Measurements from ENCODE around the gene ATP11A. TPM values are rescaled to one million over a fixed set of nuclear protein-coding genes. Genes with fewer than 3 reads are reported as not detected.
A peak's percentile ranks its signal among the peaks of the same experiment; 100 is the strongest.
"Not testable (repeated sequence)": the region's sequence is repeated elsewhere in the genome, so short reads cannot be mapped to it uniquely, and the experiment has no call there.

The ATP11A gene
- total RNA-seq, 1 donor from 2014 or later, result 109 TPM

DNA sequence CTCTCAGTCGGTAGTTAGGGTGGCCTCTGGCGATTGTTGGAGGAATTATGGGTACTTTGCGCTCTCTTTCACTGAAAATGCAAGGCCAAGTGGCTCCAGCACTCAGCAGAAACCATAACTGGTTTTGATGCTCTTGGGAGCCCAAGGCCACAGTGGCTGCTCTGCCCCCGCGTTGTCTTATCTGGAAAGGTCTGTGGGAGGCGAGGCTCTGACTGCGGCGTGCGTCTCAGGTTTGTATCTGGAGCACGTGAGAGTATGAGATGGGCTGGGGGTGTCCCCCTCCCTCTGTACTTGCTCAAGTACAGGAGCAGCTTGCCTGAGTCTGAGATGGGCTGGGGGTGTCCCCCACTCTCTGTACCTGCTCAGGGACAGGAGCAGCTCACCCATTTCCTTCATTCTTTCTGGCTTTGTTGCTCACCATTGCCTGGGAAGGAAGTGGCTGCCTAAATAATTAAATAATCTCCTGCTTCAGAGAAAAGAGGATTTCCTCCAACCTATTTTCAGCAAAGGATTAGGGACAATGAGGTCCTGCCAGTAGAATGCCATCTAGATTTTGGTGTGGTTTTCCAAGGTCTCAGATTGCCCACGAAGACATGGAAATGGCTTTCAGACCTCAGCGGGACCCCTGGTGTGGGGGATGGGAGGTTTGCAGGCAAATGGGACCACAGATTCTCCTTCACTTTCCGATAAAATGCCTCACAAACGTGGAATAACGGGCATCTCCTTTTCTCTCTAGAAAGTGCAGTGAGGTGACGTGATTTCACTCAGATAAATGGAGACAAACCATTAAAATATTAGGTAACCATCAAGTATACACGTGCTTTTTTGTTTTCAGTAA, 14.7 kb downstream of the ATP11A start:
- no peak for DNase-seq (ENCODE audit: low spot score, unreplicated experiment)
- Mint-ChIP-seq H3K4me1 (ENCODE audit: low read depth) (peaks cover 35% of the 10 kb centered on the region), H3K36me3 (ENCODE audit: insufficient read depth) (peaks cover 14% of the 10 kb centered on the region), H3K4me3 (ENCODE audit: low read depth) (no peak overlapping the region), H3K27ac (peak overlapping the region; percentile 55), H3K27me3 (no peaks in the 10 kb centered on the region), H3K9me3 (ENCODE audit: low read depth) (no peaks in the 10 kb centered on the region)
- TF ChIP-seq, protein P1, sequence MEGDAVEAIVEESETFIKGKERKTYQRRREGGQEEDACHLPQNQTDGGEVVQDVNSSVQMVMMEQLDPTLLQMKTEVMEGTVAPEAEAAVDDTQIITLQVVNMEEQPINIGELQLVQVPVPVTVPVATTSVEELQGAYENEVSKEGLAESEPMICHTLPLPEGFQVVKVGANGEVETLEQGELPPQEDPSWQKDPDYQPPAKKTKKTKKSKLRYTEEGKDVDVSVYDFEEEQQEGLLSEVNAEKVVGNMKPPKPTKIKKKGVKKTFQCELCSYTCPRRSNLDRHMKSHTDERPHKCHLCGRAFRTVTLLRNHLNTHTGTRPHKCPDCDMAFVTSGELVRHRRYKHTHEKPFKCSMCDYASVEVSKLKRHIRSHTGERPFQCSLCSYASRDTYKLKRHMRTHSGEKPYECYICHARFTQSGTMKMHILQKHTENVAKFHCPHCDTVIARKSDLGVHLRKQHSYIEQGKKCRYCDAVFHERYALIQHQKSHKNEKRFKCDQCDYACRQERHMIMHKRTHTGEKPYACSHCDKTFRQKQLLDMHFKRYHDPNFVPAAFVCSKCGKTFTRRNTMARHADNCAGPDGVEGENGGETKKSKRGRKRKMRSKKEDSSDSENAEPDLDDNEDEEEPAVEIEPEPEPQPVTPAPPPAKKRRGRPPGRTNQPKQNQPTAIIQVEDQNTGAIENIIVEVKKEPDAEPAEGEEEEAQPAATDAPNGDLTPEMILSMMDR (IDR thresholded peaks at IDR 0.05; ENCODE audit: unreplicated experiment), result no peak

GRCh38 chr13:112705286-112705685, 15.4 kb downstream of the ATP11A start:
- no peaks in the 10 kb centered on the region for H3K27me3 Mint-ChIP-seq
- no peak for DNase-seq (ENCODE audit: low spot score, unreplicated experiment)
- H3K9me3 Mint-ChIP-seq (ENCODE audit: low read depth), result no peaks in the 10 kb centered on the region
- TF ChIP-seq, protein P1 (IDR thresholded peaks at IDR 0.05; ENCODE audit: unreplicated experiment), result no peak
- peaks cover 14% of the 10 kb centered on the region for H3K36me3 Mint-ChIP-seq (ENCODE audit: insufficient read depth)
- H3K4me1 Mint-ChIP-seq (ENCODE audit: low read depth), result peaks cover 38% of the 10 kb centered on the region
- no peak overlapping the region for H3K27ac Mint-ChIP-seq
- no peak overlapping the region for H3K4me3 Mint-ChIP-seq (ENCODE audit: low read depth)

DNA sequence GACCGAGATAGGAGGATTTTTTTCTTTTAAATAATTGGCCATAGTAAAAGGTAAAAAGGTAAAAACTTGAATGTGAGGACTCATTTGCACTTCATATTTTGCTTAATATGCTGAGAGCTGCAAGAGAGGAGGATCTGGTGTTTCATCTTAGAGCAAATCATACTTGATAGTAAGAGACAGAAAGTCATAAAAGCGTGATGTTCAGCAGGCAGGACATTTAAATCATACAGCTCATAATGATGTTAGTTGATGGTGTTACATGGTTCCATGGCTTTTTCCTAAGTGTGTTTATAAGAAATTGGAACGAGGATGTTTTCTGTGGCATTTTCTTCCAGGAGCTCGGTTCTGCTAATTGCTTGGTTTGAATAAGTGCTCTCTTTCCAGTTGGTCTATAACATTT, 16.3 kb downstream of the ATP11A start:
- TF ChIP-seq, protein P1 (IDR thresholded peaks at IDR 0.05; ENCODE audit: unreplicated experiment), result no peak
- peaks cover 41% of the 10 kb centered on the region for H3K4me1 Mint-ChIP-seq (ENCODE audit: low read depth)

GRCh38 chr13:112708560-112709240, 18.9 kb downstream of the ATP11A start:
- Mint-ChIP-seq H3K4me3 (ENCODE audit: low read depth) (no peak overlapping the region), H3K27ac (no peak overlapping the region), H3K36me3 (ENCODE audit: insufficient read depth) (peaks cover 5% of the 10 kb centered on the region), H3K27me3 (no peaks in the 10 kb centered on the region), H3K4me1 (ENCODE audit: low read depth) (peaks cover 51% of the 10 kb centered on the region), H3K9me3 (ENCODE audit: low read depth) (no peaks in the 10 kb centered on the region)
- DNase-seq (ENCODE audit: low spot score, unreplicated experiment), result no peak
- TF ChIP-seq, protein P1 (IDR thresholded peaks at IDR 0.05; ENCODE audit: unreplicated experiment), result no peak

More for the DNA sequence above, 16.3 kb downstream of the ATP11A start:
- H3K27ac Mint-ChIP-seq, result no peak overlapping the region
- no peaks in the 10 kb centered on the region for H3K9me3 Mint-ChIP-seq (ENCODE audit: low read depth)
- no peak overlapping the region for H3K4me3 Mint-ChIP-seq (ENCODE audit: low read depth)
- H3K27me3 Mint-ChIP-seq, result no peaks in the 10 kb centered on the region
- peaks cover 14% of the 10 kb centered on the region for H3K36me3 Mint-ChIP-seq (ENCODE audit: insufficient read depth)
- DNase-seq (ENCODE audit: low spot score, unreplicated experiment), result no peak

DNA sequence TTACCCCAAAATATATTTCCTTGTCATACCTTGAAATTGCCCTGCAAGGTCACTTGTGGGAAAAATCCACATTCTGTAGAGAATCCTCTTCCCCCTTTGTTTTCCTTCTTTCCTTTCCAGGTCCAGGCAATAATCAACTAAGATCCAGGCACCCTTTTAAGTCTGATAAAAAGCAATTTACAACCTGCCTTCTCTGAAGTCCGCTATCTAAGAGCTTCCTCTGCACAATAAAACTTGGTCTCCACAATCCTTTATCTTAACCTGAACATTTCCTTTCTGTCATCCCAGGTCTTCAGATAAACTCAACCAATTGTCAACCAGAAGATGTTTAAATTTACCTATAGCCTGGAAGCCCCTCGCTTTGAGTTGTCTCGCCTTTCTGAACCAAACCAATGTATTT, 19.5 kb downstream of the ATP11A start:
- not testable (repeated sequence) for H3K36me3 Mint-ChIP-seq (ENCODE audit: insufficient read depth); H3K9me3 Mint-ChIP-seq (ENCODE audit: low read depth); DNase-seq (ENCODE audit: low spot score, unreplicated experiment); H3K27me3 Mint-ChIP-seq; H3K4me3 Mint-ChIP-seq (ENCODE audit: low read depth)
- H3K27ac Mint-ChIP-seq, result peak overlapping the region; percentile 11
- peaks cover 48% of the 10 kb centered on the region for H3K4me1 Mint-ChIP-seq (ENCODE audit: low read depth)
